K562 (cell line): ENCODE data around the gene RAI1. TPM values are rescaled to one million over a fixed set of nuclear protein-coding genes. Genes with fewer than 3 reads are reported as not detected.

ENCODE experiments used
- ATAC-seq: fragments of 200-7000 bp; cut with Tn5 transposase; 3 replicates; pipeline ENCODE4 v1.9.1; 2020; ENCODE audit warnings: moderate library complexity
- BruUV-seq: library from RNA; stranded (reverse); fragments of 400-500 nt; replicated peaks from 2 replicates; lab custom pipeline; 2021; lab: Mats Ljungman, UMichigan
- CTCF ChIA-PET: fragments of 300-600 bp; formaldehyde crosslinking; extraction: SDS; loops from one replicate; lab custom pipeline; 2021; ENCODE audit warnings: low intra/inter-chr PET ratio; lab: Yijun Ruan, JAX
- POLR2A ChIA-PET: fragments of 300-600, 350-650 bp; sonication (Branson Sonifier 250); formaldehyde crosslinking; extraction: SDS; loops from one replicate; lab custom pipeline; 2021; ENCODE audit warnings: antibody characterized with exemption, inconsistent platforms; lab: Yijun Ruan, JAX
- DNase-seq, 4 experiments: peaks; one replicate each; pipeline versions ENCODE4 v3.0.0 to v3.0.0-alpha.2; 2011 to 2018; ENCODE audit warnings: low spot score in 3 of 4, mixed read lengths in 3 of 4; ENCODE audit errors: extremely low read depth in 1 of 4
- FAIRE-seq: peaks from 2 replicates; lab custom pipeline; 2011; peaks lifted over from hg19 to GRCh38; lab: Jason Lieb, UNC
- H2AFZ ChIP-seq: 2 replicates; pipeline ENCODE4 v1.6.0; 2011; ENCODE audit warnings: low read depth, low read length, control low read depth, inconsistent platforms
- H3K27ac ChIP-seq: fragments of 200-600 bp; 3 replicates; pipeline ENCODE4 v1.8.0; 2011; ENCODE audit warnings: low read depth, mild to moderate bottlenecking, control low read depth, inconsistent platforms, low read length, moderate library complexity, mixed read lengths; ENCODE audit errors: extremely low read depth
- H3K27me3 ChIP-seq, 2 experiments: fragments of 300-600 bp in 1 of 2; 2 replicates in 1 of 2; 3 replicates in 1 of 2; pipeline versions ENCODE4 v1.6.0 to v1.8.0; 2011; ENCODE audit warnings: inconsistent platforms in 2 of 2, low read length in 2 of 2, mild to moderate bottlenecking in 1 of 2, mixed read lengths in 1 of 2, moderate library complexity in 1 of 2; ENCODE audit not compliant: control insufficient read depth in 2 of 2, insufficient read depth in 2 of 2
- H3K36me3 ChIP-seq: fragments of 300-600 bp; 3 replicates; pipeline ENCODE4 v1.8.0; 2011; ENCODE audit warnings: mild to moderate bottlenecking, low read length, inconsistent platforms; ENCODE audit not compliant: control insufficient read depth, insufficient read depth
- H3K4me1 ChIP-seq, 2 experiments: fragments of 200-600 bp in 1 of 2; replicated peaks in 1 of 2; 2 replicates in 1 of 2; 3 replicates in 1 of 2; pipeline versions ENCODE4 v1.5.1 to v1.8.0; 2011; ENCODE audit warnings: inconsistent platforms in 2 of 2, low read length in 2 of 2, mild to moderate bottlenecking in 1 of 2, mixed read lengths in 1 of 2, moderate library complexity in 1 of 2; ENCODE audit not compliant: control insufficient read depth in 2 of 2, insufficient read depth in 2 of 2
- H3K4me2 ChIP-seq: 2 replicates; pipeline ENCODE4 v1.6.1; 2011; ENCODE audit warnings: low read length, control low read depth, inconsistent platforms, mixed read lengths; ENCODE audit not compliant: insufficient read depth
- H3K4me3 ChIP-seq: fragments of 200-600 bp; sonication (generic), shearing (Covaris generic); 2 replicates; pipeline ENCODE4 v1.5.1; 2016; ENCODE audit warnings: control low read depth, inconsistent platforms
- H3K79me2 ChIP-seq: fragments of 200-600 bp; 3 replicates; pipeline ENCODE4 v1.8.0; 2011; ENCODE audit warnings: low read length, inconsistent platforms; ENCODE audit not compliant: control insufficient read depth, insufficient read depth
- H3K9ac ChIP-seq, 2 experiments: 2 replicates each; pipeline versions ENCODE4 v1.6.0 to v1.6.1; 2011; ENCODE audit warnings: low read depth in 2 of 2, low read length in 2 of 2, control low read depth in 1 of 2, inconsistent platforms in 1 of 2, mild to moderate bottlenecking in 1 of 2, mixed read lengths in 1 of 2; ENCODE audit not compliant: insufficient read depth in 1 of 2
- H3K9me1 ChIP-seq: one replicate; pipeline ENCODE4 v1.6.0; 2011; ENCODE audit warnings: inconsistent platforms, mild to moderate bottlenecking, low read length, moderate library complexity; ENCODE audit not compliant: control insufficient read depth, insufficient read depth
- H3K9me3 ChIP-seq: replicated peaks from 2 replicates; pipeline ENCODE4 v1.5.1; 2011; ENCODE audit warnings: low read depth, low read length, inconsistent platforms; ENCODE audit not compliant: control insufficient read depth, insufficient read depth
- H4K20me1 ChIP-seq: replicated peaks from 2 replicates; pipeline ENCODE4 v1.6.1; 2011; ENCODE audit warnings: low read length, inconsistent platforms, mixed read lengths; ENCODE audit not compliant: control insufficient read depth, insufficient read depth
- CHCHD3 ChIP-seq: fragments of 250-450 bp; sonication (Bioruptor Pico); IDR thresholded peaks from 2 replicates; pipeline ENCODE4 v2.1.2; 2022; ENCODE audit warnings: mild to moderate bottlenecking
- CXXC5 ChIP-seq: fragments of 250-450 bp; sonication (Bioruptor Pico); IDR thresholded peaks from 2 replicates; pipeline ENCODE4 v1.8.0; 2022; ENCODE audit warnings: inconsistent platforms, mild to moderate bottlenecking, moderate library complexity
- ETV1 ChIP-seq: fragments of 450-650 bp; conservative IDR thresholded peaks from 2 replicates; pipeline ENCODE4 v1.6.1; 2016; ENCODE audit warnings: missing genetic modification characterization, control low read depth, low read depth, missing compliant biosample characterization
- EZH2 ChIP-seq: IDR thresholded peaks from 2 replicates; pipeline ENCODE4 v1.6.1; 2012; ENCODE audit warnings: low read depth, mild to moderate bottlenecking, inconsistent platforms, low read length, borderline replicate concordance
- FOS ChIP-seq: IDR thresholded peaks from 3 replicates; pipeline ENCODE4 v1.6.1; 2011; ENCODE audit not compliant: insufficient read length; ENCODE audit errors: extremely low read depth
- FOXA3 ChIP-seq, 2 experiments: fragments of 450-650 bp in 1 of 2; sonication (generic) in 1 of 2; formaldehyde crosslinking; IDR thresholded peaks in 1 of 2; conservative IDR thresholded peaks in 1 of 2; 2 replicates each; pipeline versions ENCODE4 v1.4.0 to v1.8.0; 2020 to 2022; ENCODE audit warnings: mild to moderate bottlenecking in 2 of 2, missing genetic modification reagents in 1 of 2
- NFE2L1 ChIP-seq: fragments of 450-650 bp; IDR thresholded peaks from 2 replicates; pipeline ENCODE4 v1.6.1; 2016; ENCODE audit warnings: missing genetic modification characterization, low read depth, mild to moderate bottlenecking, missing compliant biosample characterization, moderate library complexity, borderline replicate concordance
- NFIC ChIP-seq: fragments of 450-650 bp; IDR thresholded peaks from 2 replicates; pipeline ENCODE4 v1.6.1; 2017; ENCODE audit warnings: mild to moderate bottlenecking, inconsistent platforms
- PTRF ChIP-seq: fragments of 450-650 bp; IDR thresholded peaks from 2 replicates; pipeline ENCODE4 v1.6.1; 2016; ENCODE audit warnings: mild to moderate bottlenecking, missing genetic modification characterization, missing compliant biosample characterization
- SREBF1 ChIP-seq: fragments of 150-350 bp; IDR thresholded peaks from 2 replicates; pipeline ENCODE4 v1.6.1; 2014; ENCODE audit warnings: antibody characterized with exemption, low read depth, low read length, borderline replicate concordance
- TAF1 ChIP-seq: IDR thresholded peaks from 2 replicates; pipeline ENCODE4 v1.6.1; 2011; ENCODE audit warnings: mild to moderate bottlenecking, low read length, moderate library complexity; ENCODE audit not compliant: insufficient read depth, control insufficient read depth, severe bottlenecking; ENCODE audit errors: extremely low read depth
- ZNF766 ChIP-seq: fragments of 200-800 bp; sonication (Bioruptor generic); conservative IDR thresholded peaks from 2 replicates; pipeline ENCODE4 v1.6.1; 2016; ENCODE audit warnings: missing genetic modification characterization, missing compliant biosample characterization
- WGBS: fragments of 100-300 bp; shearing (Covaris generic); methylation state at CpG from one replicate; pipeline ENCODE4 v1.1.6; 2016; ENCODE audit warnings: low coverage, mixed read lengths; ENCODE audit not compliant: insufficient coverage; ENCODE audit errors: missing lambda C conversion rate; 5-methylcytosine and 5-hydroxymethylcytosine counted together
- in situ Hi-C: fragments of 300-500 bp; cut with MboI; formaldehyde crosslinking; loops from 4 replicates; pipeline ENCODE4 v1.15.0; 2018; ENCODE audit warnings: inconsistent platforms, mixed read lengths
- intact Hi-C: fragments of 100-400 bp; cut with micrococcal nuclease; formaldehyde crosslinking; loops from 2 replicates; pipeline ENCODE4 v1.14.2; 2022
- polyA plus RNA-seq, 8 experiments: library from polyadenylated mRNA; depleted of rRNA in 4 of 8; stranded (reverse) in 5 of 8; unstranded in 3 of 8; fragments of >200 nt; fragmentation: Nextera tagmentation in 2 of 8; fragmentation: Illumina TruSeq in 1 of 8; extraction: Ambion mirVana in 2 of 8; extraction: Trizol in 1 of 8; gene quantifications; 2 replicates each; pipeline versions ENCODE4 v1.2.1 to v1.2.3, GENCODE V29; 2011 to 2014; ENCODE audit warnings: inconsistent platforms in 1 of 8, missing spikeins in 1 of 8
- total RNA-seq, 7 experiments: library from RNA; depleted of rRNA in 6 of 7; stranded (reverse); fragments of >200 nt in 6 of 7; fragmentation: Illumina TruSeq in 2 of 7; extraction: Trizol in 2 of 7; gene quantifications; 2 replicates each; pipeline versions ENCODE4 v1.2.1 to v1.2.3, GENCODE V29; 2011 to 2021; ENCODE audit warnings: low replicate concordance in 1 of 7

The RAI1 gene
- total and polyA plus RNA-seq, 9 of the 15 experiments (the other 6 are each of a cell fraction or from before 2014, with no cell fraction given), result 0.68 to 19.9 (median 5.5) TPM

- TF ChIP-seq FOXA3 (CRISPR knock-in tag; conservative IDR thresholded peaks at IDR 0.05 in 1 of 2, IDR thresholded peaks at IDR 0.05 in 1 of 2) (no peak), PTRF (peak; percentile 63; the same call in 1 of the 2 replicates), CHCHD3 (CRISPR knock-in tag) (no peak), TAF1 (peak; percentile 52), ZNF766 (CRISPR knock-in tag) (peak; percentile 80), NFE2L1 (tag) (peak; percentile 5; the same call in 1 of the 2 replicates), FOS (no peak)
- TF ChIP-seq, all 486 proteins: peak for 123
These were observed 168.7 kb downstream of the RAI1 start (continued) for GRCh38 chr17:17849845-17850373.

DNA sequence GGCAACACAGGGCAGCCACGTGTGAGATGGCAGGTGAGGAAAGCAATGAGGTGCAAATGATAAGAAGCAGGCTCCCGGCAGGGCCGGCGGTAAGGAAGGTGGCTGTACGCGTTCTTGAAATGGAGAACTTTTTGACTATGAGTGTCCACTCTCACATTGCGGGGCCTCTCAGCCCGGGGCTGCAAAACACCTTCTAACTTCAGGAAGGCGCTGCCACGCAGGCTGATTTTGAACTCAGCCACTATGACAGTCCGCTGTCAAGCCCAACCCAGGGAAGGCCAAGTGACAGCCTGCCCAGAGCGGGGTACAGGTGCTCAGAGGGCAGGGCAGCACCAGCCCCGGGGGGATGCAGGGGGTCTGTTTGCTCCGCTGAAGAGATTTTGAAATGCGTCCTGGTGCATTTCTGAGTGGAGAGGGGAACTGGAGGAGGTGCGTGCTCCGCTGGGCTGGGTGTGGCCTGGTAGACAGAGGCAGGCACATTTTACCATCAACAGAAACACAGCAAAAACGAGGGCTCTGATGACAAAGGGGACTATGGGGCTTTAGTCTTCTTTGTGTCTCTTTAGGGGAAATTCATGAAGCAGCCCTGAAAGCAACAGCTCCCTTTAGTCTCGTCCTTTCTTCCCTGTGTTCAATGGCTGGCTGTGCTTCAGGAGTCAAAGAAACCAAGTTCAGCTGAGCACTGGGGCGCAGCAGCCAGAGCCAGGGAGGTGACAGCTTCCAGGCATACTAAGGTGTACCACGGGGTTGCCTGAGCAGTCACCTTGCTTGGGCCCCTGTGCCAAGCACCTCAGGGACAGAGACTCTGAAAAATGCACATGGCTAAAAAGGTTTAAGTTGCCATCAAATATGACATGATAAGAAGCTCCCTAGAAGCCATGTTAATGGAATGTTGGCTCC lies 170.1 kb downstream of the RAI1 start:
- no peak for DNase-seq
- ChIA-PET CTCF (no interaction called here), POLR2A (interaction anchor here (1.5 to 5.7 kb wide), 3 partner anchors 11 to 15 kb away, joined by 8 to 39 read pairs (median 14); partner anchors contain the start of gene SREBF1)
- FAIRE-seq, result no peak
- intact Hi-C loops, result loop anchor here (2.0 kb wide), 1 partner anchor 15 kb away; the partner anchor contains the start of gene SREBF1
- peak overlapping the region; percentile 18; the same call in 1 of the 2 replicates for H3K4me2 ChIP-seq
- H3K4me1 ChIP-seq, result peaks cover 40 to 57% of the 10 kb centered on the region in 2 experiments
- H2AFZ ChIP-seq, result peak overlapping the region; percentile 82
- in situ Hi-C loops, result no loop called here
- peak overlapping the region; percentile 12 to 89; a peak in 3 of 4 replicates for H3K9ac ChIP-seq
- 35% methylated on average over 16 of the region's 21 CpGs for WGBS
- no peaks in the 10 kb centered on the region for H3K9me3 ChIP-seq
- no peaks in the 10 kb centered on the region for H3K36me3 ChIP-seq
- no peaks in the 10 kb centered on the region for H3K79me2 ChIP-seq
- ATAC-seq, result no peak
- no peaks in the 10 kb centered on the region for H3K9me1 ChIP-seq
- 0 out of 2 replicates have a peak, but pooled peaks have one; percentile 10 for TF ChIP-seq CXXC5 (CRISPR knock-in tag)
- no peak for TF ChIP-seq ETV1 (tag)
- 0 out of 2 replicates have a peak, but pooled peaks have one; percentile 18 for TF ChIP-seq NFIC
- TF ChIP-seq EZH2, result no peak
- TF ChIP-seq SREBF1, result no peak
- H3K27ac ChIP-seq, result peak overlapping the region; percentile 36
- no peaks in the 10 kb centered on the region for H4K20me1 ChIP-seq
- H3K4me3 ChIP-seq, result no peak overlapping the region
- BruUV-seq, result no TSS peak
- H3K27me3 ChIP-seq, result no peaks in the 10 kb centered on the region
